PC-3 (cell line): ENCODE results near the gene SLC2A4. TPM values are rescaled to one million over a fixed set of nuclear protein-coding genes. Genes with fewer than 3 reads are reported as not detected.

Experiments used
- ATAC-seq: fragments of 200-7000 bp; cut with Tn5 transposase; 2 replicates; pipeline ENCODE4 v1.9.1; 2020; ENCODE audit warnings: mild to moderate bottlenecking, moderate library complexity
- BruUV-seq: library from RNA; stranded (reverse); fragments of 400-500 nt; replicated peaks from 2 replicates; lab custom pipeline; 2021; lab: Mats Ljungman, UMichigan
- CTCF ChIA-PET: fragments of 300-600 bp; sonication (Branson Sonifier 250); formaldehyde crosslinking; loops from one replicate; lab custom pipeline; 2022; ENCODE audit warnings: antibody characterized with exemption; lab: Charles Lee
- POLR2A ChIA-PET: fragments of 300-600 bp; sonication (Branson Sonifier 250); formaldehyde crosslinking; loops from one replicate; lab custom pipeline; 2022; ENCODE audit warnings: antibody characterized with exemption; ENCODE audit not compliant: unreplicated experiment; lab: Charles Lee
- DNase-seq: peaks from one replicate; pipeline ENCODE4 v3.0.0-alpha.2; 2015
- H2AFZ ChIP-seq: fragments of 300-600 bp; sonication (generic); 2 replicates; pipeline ENCODE4 v1.6.0; 2016; ENCODE audit warnings: antibody characterized with exemption, low read length
- H3F3A ChIP-seq: fragments of 300-600 bp; sonication (generic); one replicate; pipeline ENCODE4 v1.6.0; 2017; ENCODE audit warnings: antibody characterized with exemption, low read length, control low read depth, mild to moderate bottlenecking; ENCODE audit not compliant: unreplicated experiment
- H3K27ac ChIP-seq: fragments of 300-600 bp; sonication (generic); 2 replicates; pipeline ENCODE4 v1.5.1; 2016; ENCODE audit warnings: mild to moderate bottlenecking, low read length
- H3K27me3 ChIP-seq: fragments of 300-600 bp; sonication (generic); 2 replicates; pipeline ENCODE4 v1.6.1; 2016; ENCODE audit warnings: low read length, mixed read lengths
- H3K36me3 ChIP-seq: fragments of 300-600 bp; sonication (generic); 2 replicates; pipeline ENCODE4 v1.6.1; 2016; ENCODE audit warnings: low read depth, mixed run types, low read length, mixed read lengths
- H3K4me1 ChIP-seq: fragments of 300-600 bp; sonication (generic); 2 replicates; pipeline ENCODE4 v1.5.1; 2016; ENCODE audit warnings: low read length; ENCODE audit not compliant: insufficient read depth
- H3K4me2 ChIP-seq: fragments of 300-600 bp; sonication (generic); 2 replicates; pipeline ENCODE4 v1.6.0; 2016; ENCODE audit warnings: low read length
- H3K4me3 ChIP-seq: fragments of 300-600 bp; sonication (generic); 2 replicates; pipeline ENCODE4 v1.5.1; 2016; ENCODE audit warnings: mild to moderate bottlenecking, low read length, mixed read lengths
- H3K79me2 ChIP-seq: fragments of 300-600 bp; sonication (generic); 2 replicates; pipeline ENCODE4 v1.6.1; 2017; ENCODE audit warnings: low read length, mixed read lengths
- H3K9ac ChIP-seq: fragments of 300-600 bp; sonication (generic); 2 replicates; pipeline ENCODE4 v1.6.0; 2016; ENCODE audit warnings: mild to moderate bottlenecking, low read length
- H3K9me2 ChIP-seq: fragments of 300-600 bp; sonication (generic); replicated peaks from 2 replicates; pipeline ENCODE4 v1.6.1; 2016; ENCODE audit warnings: mixed run types, low read length, mixed read lengths
- H3K9me3 ChIP-seq: fragments of 300-600 bp; sonication (generic); 2 replicates; pipeline ENCODE4 v1.6.1; 2016; ENCODE audit warnings: low read length, mixed read lengths
- H4K20me1 ChIP-seq: fragments of 300-600 bp; sonication (generic); 2 replicates; pipeline ENCODE4 v1.6.1; 2016; ENCODE audit warnings: low read length, mixed read lengths
- EZH2 ChIP-seq: fragments of 300-600 bp; sonication (generic); IDR thresholded peaks from one replicate; pipeline ENCODE4 v1.6.1; 2017; ENCODE audit warnings: antibody characterized with exemption, mild to moderate bottlenecking, low read length; ENCODE audit not compliant: unreplicated experiment
- EZH2phosphoT487 ChIP-seq: fragments of 300-600 bp; sonication (generic); IDR thresholded peaks from 2 replicates; pipeline ENCODE4 v1.6.1; 2018; ENCODE audit warnings: mild to moderate bottlenecking, antibody characterized with exemption, low read length, borderline replicate concordance
- intact Hi-C: fragments of 100-400 bp; cut with micrococcal nuclease; formaldehyde crosslinking; loops from 2 replicates; pipeline ENCODE4 v1.9.0; 2023
- total RNA-seq: library from RNA; depleted of rRNA; stranded (reverse); fragments of >200 nt; gene quantifications from 2 replicates; pipeline ENCODE4 v1.2.3, GENCODE V29; 2014
- TF ChIP-seq, protein P1 (sequence below): fragments of 300-600 bp; sonication (generic); conservative IDR thresholded peaks from 2 replicates; pipeline ENCODE4 v1.5.1; 2017; ENCODE audit warnings: antibody characterized with exemption, low read depth, mild to moderate bottlenecking, low read length

The SLC2A4 gene
- total RNA-seq, 1 experiment from 2014 or later, result 0.29 TPM

- no TSS peak for BruUV-seq
- TF ChIP-seq EZH2phosphoT487 (no peak), EZH2 (no peak)
- TF ChIP-seq, protein P1, sequence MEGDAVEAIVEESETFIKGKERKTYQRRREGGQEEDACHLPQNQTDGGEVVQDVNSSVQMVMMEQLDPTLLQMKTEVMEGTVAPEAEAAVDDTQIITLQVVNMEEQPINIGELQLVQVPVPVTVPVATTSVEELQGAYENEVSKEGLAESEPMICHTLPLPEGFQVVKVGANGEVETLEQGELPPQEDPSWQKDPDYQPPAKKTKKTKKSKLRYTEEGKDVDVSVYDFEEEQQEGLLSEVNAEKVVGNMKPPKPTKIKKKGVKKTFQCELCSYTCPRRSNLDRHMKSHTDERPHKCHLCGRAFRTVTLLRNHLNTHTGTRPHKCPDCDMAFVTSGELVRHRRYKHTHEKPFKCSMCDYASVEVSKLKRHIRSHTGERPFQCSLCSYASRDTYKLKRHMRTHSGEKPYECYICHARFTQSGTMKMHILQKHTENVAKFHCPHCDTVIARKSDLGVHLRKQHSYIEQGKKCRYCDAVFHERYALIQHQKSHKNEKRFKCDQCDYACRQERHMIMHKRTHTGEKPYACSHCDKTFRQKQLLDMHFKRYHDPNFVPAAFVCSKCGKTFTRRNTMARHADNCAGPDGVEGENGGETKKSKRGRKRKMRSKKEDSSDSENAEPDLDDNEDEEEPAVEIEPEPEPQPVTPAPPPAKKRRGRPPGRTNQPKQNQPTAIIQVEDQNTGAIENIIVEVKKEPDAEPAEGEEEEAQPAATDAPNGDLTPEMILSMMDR, result no peak
- Histone ChIP-seq H3K9ac (peak overlapping the region; percentile 96), H3F3A (no peaks in the 10 kb centered on the region), H3K27me3 (no peaks in the 10 kb centered on the region), H2AFZ (no peak overlapping the region), H3K9me3 (no peaks in the 10 kb centered on the region), H3K27ac (peak overlapping the region; percentile 96; the same call in 1 of the 2 replicates), H3K4me3 (peak overlapping the region; percentile 92), H3K4me2 (peak overlapping the region; percentile 95), H4K20me1 (0 out of 2 replicates have a peak, but pooled peaks cover 5% of the 10 kb centered on the region), H3K4me1 (peaks cover 21% of the 10 kb centered on the region), H3K9me2 (no peaks in the 10 kb centered on the region), H3K79me2 (peaks cover 62% of the 10 kb centered on the region), H3K36me3 (peaks cover 3% of the 10 kb centered on the region; the same call in 1 of the 2 replicates)
- POLR2A ChIA-PET, result no interaction called here
- intact Hi-C loops, result loop anchor here (2.0 kb wide), 1 partner anchor 28 kb away; the partner anchor contains the start of gene SLC2A4
- no peak for DNase-seq
- ATAC-seq, result no peak
- CTCF ChIA-PET, result no interaction called here
Measured at GRCh38 chr17:7253082-7253481, 28.4 kb upstream of the SLC2A4 start.

DNA sequence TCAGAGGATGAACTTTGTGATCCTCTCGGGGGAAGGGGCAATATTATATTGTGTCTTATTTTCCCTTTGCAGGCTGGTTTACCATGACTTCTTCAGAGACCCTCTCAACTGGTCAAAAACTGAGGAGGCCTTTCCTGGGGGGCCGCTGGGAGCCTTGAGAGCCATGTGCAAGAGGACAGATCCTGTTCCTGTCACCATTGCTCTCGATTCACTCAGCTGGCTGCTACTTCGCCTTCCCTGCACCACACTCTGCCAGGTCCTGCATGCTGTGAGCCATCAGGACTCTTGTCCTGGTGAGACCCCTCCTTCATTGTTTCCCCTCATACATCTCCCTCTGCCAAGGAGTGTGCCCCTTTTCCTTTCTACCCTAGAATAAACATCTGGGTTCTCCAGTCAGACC lies 27.0 kb upstream of the SLC2A4 start:
- ChIA-PET POLR2A (no interaction called here), CTCF (no interaction called here)
- DNase-seq (no peak), ATAC-seq (no peak)
- Histone ChIP-seq H2AFZ (no peak overlapping the region), H3K9me3 (no peaks in the 10 kb centered on the region), H3F3A (no peaks in the 10 kb centered on the region), H4K20me1 (0 out of 2 replicates have a peak, but pooled peaks cover 2% of the 10 kb centered on the region), H3K27me3 (no peaks in the 10 kb centered on the region), H3K79me2 (peaks cover 60% of the 10 kb centered on the region), H3K4me3 (0 out of 2 replicates have a peak overlapping the region, but pooled peaks have one; percentile 92), H3K4me2 (peak overlapping the region; percentile 95; the same call in 1 of the 2 replicates), H3K9me2 (no peaks in the 10 kb centered on the region), H3K9ac (no peak overlapping the region), H3K27ac (no peak overlapping the region), H3K4me1 (peaks cover 27% of the 10 kb centered on the region), H3K36me3 (peaks cover 6% of the 10 kb centered on the region; the same call in 1 of the 2 replicates)
- TF ChIP-seq, protein P1, result no peak
- intact Hi-C loops, result no loop called here
- no TSS peak for BruUV-seq

GRCh38 chr17:7256766-7257456 lies 24.6 kb upstream of the SLC2A4 start:
- Histone ChIP-seq H3K4me1 (peaks cover 25% of the 10 kb centered on the region), H3F3A (no peaks in the 10 kb centered on the region), H3K27ac (no peak overlapping the region), H3K9me3 (no peaks in the 10 kb centered on the region), H3K4me3 (no peak overlapping the region), H3K9ac (no peak overlapping the region), H3K9me2 (no peaks in the 10 kb centered on the region), H3K27me3 (no peaks in the 10 kb centered on the region), H3K4me2 (no peak overlapping the region), H2AFZ (no peak overlapping the region), H4K20me1 (peaks cover 14% of the 10 kb centered on the region; the same call in 1 of the 2 replicates), H3K79me2 (peaks cover 65% of the 10 kb centered on the region), H3K36me3 (peaks cover 7% of the 10 kb centered on the region; the same call in 1 of the 2 replicates)
- BruUV-seq, result no TSS peak
- ChIA-PET CTCF (no interaction called here), POLR2A (no interaction called here)
- intact Hi-C loops, result no loop called here
- no peak for DNase-seq
- no peak for ATAC-seq
- TF ChIP-seq EZH2 (no peak), EZH2phosphoT487 (no peak)
- TF ChIP-seq, protein P1, result no peak
